ENCODE measurements around the gene PKN2. TPM values are rescaled to one million over a fixed set of nuclear protein-coding genes. Genes with fewer than 3 reads are reported as not detected.

PKN2 gene
- total and polyA plus RNA-seq, 2 of the 4 experiments (the other 2 are of a cell fraction): 12.7 to 22.2 TPM

DNA sequence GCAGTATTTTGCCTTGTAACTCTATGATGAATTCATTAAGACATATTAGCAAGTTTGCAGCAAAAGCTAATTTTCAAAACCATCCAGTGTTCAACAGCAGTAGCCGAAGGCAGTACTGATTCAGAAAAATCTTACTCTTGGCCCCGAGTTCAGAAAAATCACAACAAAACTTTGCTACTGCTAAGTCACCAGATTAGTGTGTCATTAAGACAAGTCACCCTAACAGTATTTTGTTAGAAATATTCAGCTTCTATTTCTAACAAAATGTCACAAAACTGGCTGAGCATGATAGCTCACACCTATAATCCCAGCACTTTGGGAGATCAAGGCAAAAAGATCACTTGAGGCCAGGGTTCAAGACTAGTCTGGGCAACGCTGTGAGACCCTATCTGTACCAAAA is 199.1 kb downstream of the PKN2 start:
- Histone ChIP-seq H3K4me2 (ENCODE audit: low read depth, low read length) (no peak overlapping the region), H2BK120ac (ENCODE audit: low read depth, low read length) (no peak overlapping the region), H4K91ac (ENCODE audit: insufficient read depth, low read depth, low read length) (no peak overlapping the region), H3K36me3 (ENCODE audit: control insufficient read depth, insufficient read depth, low read length) (peaks cover 19% of the 10 kb centered on the region), H3K4me1 (ENCODE audit: control insufficient read depth, insufficient read depth, low read length) (peaks cover 4% of the 10 kb centered on the region; the same call in 1 of the 2 replicates), H3K56ac (ENCODE audit: extremely low read depth, insufficient read depth, low read length) (no peak overlapping the region), H3K79me1 (ENCODE audit: low read depth in 1 of 2, low read length in 2 of 2) (peaks cover 4 to 19% of the 10 kb centered on the region in 2 experiments; a peak in 3 of 4 replicates), H2AFZ (replicated peaks; ENCODE audit: low read length, poor library complexity) (no peak overlapping the region), H4K8ac (ENCODE audit: low read depth in 2 of 2, low read length in 2 of 2) (no peak overlapping the region), H2BK5ac (ENCODE audit: low read depth, low read length, poor library complexity, severe bottlenecking) (no peak overlapping the region), H3K4ac (ENCODE audit: low read depth, low read length) (no peak overlapping the region), H4K20me1 (ENCODE audit: insufficient read depth, low read length) (peaks cover 3% of the 10 kb centered on the region; the same call in 1 of the 2 replicates), H3K27ac (ENCODE audit: insufficient read depth, low read length) (no peak overlapping the region), H3K27me3 (ENCODE audit: control insufficient read depth, insufficient read depth, low read length) (no peaks in the 10 kb centered on the region), H4K5ac (ENCODE audit: low read depth, low read length) (no peak overlapping the region), H3K18ac (ENCODE audit: low read depth, low read length) (no peak overlapping the region), H2BK15ac (ENCODE audit: low read depth, low read length) (no peak overlapping the region), H2AK9ac (replicated peaks; ENCODE audit: low read depth, low read length, poor library complexity) (no peak overlapping the region), H3K9me1 (ENCODE audit: insufficient read depth, low read length) (no peaks in the 10 kb centered on the region), H3K4me3 (ENCODE audit: insufficient read depth, low read depth, low read length) (no peak overlapping the region), H2BK20ac (ENCODE audit: low read depth, low read length) (no peak overlapping the region), H3K14ac (replicated peaks; ENCODE audit: low read depth, low read length) (no peak overlapping the region), H2AK5ac (ENCODE audit: low read depth, low read length) (no peak overlapping the region), H3K9me3 (ENCODE audit: control insufficient read depth, insufficient read depth, low read length) (no peaks in the 10 kb centered on the region), H3K9ac (ENCODE audit: low read depth, low read length) (no peak overlapping the region), H3K23ac (ENCODE audit: low read depth, low read length) (no peak overlapping the region)
- DNase-seq (peak; percentile 8), ATAC-seq (ENCODE audit: low read depth) (no peak)
- in situ Hi-C loops (cut with MboI; ENCODE audit: low sequenced_read_pairs): no loop called here
- dilution Hi-C loops (cut with HindIII; ENCODE audit: low sequenced_read_pairs, unreplicated experiment): no loop called here
- TF ChIP-seq RFX5 (IDR thresholded peaks at IDR 0.05; ENCODE audit: low read depth, low read length): no peak
- intact Hi-C loops (cut with micrococcal nuclease): no loop called here
- CTCF ChIA-PET: no interaction called here
- no TSS peak for BruUV-seq (replicated peaks)
- POLR2A ChIA-PET (ENCODE audit: unreplicated experiment): no interaction called here
- 100% methylated on average over 1 of the region's 3 CpGs; no CpG with 5 or more reads in 1 of the 2 experiments for WGBS, 2 experiments (ENCODE audit: extremely low coverage in 2 of 2, insufficient read length in 1 of 2)

Small RNA genes lying within 50 kb of the gene (microRNA-seq; reads per million reads assigned to microRNA genes)
- gene RNU6-125P (ENCODE audit: insufficient read depth, insufficient read length): not detected

Small RNA genes lying within 50 kb of the gene (small RNA-seq; reads per million reads assigned to genes)
- 0 reads per million in 5 experiments for gene RNU6-125P

Other genes with a start within 250 kb of the PKN2 start
- 41.0 and 55.5 TPM in 2 replicates for gene GTF2B, start 207.3 kb downstream of the PKN2 start, total RNA-seq (2012; rRNA removed)
- gene GTF2B, start 207.3 kb downstream of the PKN2 start, polyA plus RNA-seq (2012; rRNA removed): 24.3 and 32.0 TPM in 2 replicates